Measurements from ENCODE around the gene CTTNBP2.

CTTNBP2 gene

DNA sequence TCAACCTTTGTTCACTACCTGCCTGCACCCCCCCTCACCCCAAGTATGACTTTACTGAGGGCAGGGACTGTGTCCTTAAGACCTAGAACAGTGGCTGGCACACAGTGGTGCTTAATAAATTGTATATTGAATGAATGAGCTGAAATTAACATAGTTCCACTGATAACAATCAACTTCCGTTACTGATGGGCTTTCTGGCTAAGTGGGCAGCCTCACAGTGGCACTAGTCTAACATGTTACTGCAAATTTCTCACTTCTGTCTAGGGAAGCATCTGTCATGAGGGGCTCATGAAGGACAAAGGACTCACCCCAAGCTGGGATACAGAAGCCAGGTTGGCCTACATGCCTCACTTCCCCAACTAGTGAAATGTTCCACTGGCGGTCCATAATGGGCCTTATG, 79.3 kb downstream of the CTTNBP2 start:
- in situ Hi-C loops (cut with HindIII; ENCODE audit: low sequenced_read_pairs) = no loop called here

DNA sequence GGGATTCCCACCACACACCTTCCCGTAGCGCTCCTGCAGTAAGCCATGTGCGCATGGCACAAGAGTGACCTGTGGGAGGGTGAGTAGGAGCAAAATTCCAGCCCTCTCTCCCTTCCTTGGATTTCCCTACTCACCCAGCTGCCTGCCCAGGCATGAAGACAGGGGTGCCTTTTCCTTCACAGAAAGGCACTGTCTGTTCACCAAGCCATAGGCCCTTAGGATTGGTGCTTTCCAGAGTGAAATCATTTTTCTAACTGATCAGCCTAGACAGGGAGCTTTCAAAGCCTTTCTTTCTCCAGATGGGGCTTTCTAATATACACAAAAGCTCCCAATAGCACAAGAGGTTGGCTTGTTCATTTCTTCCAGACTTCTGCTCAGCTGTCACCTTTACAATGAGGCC, 79.7 kb downstream of the CTTNBP2 start:
- in situ Hi-C loops (cut with HindIII; ENCODE audit: low sequenced_read_pairs) = no loop called here

DNA sequence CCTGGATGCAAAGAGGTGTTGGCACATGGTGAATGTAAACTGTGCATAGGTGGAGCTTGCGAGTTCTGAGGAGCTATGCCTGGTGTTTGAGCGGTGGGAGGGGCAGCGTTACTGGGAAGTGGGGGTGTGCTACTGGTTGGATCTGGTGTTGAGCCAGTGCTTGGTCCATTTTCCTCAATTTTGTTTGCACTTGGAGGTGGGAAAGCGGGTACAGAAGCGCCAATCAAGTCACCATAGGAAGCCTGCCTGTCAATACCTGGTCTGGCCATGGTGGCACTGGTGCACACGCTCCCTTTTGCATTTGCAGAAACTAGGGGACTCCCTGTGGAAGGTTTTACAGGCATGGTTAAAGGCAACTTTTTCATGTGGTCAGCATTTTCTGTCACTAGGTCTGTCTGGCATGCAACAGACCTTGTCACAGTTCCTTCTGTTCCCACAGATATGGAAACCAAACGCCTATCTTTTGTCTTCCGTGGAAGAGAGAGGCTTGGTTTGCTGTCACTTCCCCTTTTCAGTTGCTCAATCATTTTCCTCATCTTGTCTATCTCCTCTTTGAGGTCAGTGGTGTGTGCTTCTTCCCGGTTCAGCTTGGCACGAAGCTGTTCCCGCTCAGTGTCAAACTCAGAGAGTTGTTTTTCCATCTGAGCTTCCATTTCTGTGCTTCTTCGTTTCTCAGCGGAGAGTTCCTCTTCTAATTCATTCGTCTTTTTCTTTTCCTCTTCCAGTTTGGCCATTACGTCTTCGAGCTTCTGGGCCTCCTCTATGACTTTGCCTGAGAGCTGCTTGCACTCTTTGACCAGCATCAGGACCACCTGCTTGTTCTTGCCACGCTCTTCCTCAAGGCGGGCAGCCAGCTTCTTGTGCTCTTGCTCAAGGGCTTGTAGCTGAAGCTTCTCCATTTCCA, 81.1 kb downstream of the CTTNBP2 start:
- in situ Hi-C loops (cut with HindIII; ENCODE audit: low sequenced_read_pairs) = no loop called here

DNA sequence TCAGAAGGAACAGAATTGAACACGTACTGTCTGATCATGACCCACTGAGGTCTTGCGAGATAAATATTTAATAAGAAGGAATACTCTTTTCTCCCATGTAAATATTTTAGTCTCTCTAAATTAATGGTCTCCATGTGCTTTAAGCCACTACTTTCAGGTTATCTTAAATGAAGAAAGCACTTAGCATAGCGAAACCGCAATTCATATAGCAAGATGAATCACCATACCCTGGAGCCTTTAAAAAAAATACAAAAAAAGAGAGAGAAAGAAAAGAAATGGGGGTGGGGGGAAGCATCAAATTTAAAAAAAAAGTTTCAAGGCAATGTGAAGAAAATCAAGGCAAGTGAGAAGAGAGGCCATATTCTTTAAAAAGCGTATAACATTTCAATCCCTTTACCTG, 82.5 kb downstream of the CTTNBP2 start:
- in situ Hi-C loops (cut with HindIII; ENCODE audit: low sequenced_read_pairs) = no loop called here

DNA sequence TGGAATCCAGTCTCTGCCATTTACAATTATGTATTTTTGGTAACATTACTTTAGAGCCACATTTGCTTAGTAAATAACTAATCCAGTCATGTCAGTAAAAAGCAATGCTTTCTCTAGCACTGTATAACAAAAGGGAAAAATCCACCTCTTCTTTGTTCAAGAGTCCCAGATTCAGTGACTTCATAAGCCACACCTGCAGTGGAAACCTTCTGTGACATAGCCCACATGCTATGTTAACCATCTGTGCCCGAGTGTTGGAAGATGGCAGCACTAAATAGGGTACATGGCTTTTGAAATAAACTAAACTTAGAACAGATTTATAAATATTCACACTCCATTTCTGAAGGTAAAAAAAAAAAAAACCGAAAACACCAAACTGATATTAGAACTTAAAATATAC, 83.0 kb downstream of the CTTNBP2 start:
- in situ Hi-C loops (cut with HindIII; ENCODE audit: low sequenced_read_pairs) = no loop called here

DNA sequence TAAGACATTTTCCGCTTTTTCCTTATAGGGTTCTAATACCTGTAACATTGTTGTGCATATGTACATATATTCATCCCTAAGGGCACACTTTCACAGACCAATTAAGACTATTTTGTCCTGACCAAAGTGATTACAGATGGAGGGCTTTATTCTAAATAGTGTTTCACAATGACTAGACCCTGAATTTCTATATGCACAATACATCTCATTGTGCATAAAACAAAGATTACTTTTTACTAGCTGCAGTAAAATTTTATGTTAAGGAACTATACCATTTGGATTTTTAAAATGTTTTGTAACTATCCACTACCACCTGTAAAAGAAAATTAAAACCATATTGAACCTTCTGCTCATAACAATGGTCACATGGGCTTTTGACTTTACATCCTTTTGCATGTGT, 87.8 kb downstream of the CTTNBP2 start:
- in situ Hi-C loops (cut with HindIII; ENCODE audit: low sequenced_read_pairs) = no loop called here

DNA sequence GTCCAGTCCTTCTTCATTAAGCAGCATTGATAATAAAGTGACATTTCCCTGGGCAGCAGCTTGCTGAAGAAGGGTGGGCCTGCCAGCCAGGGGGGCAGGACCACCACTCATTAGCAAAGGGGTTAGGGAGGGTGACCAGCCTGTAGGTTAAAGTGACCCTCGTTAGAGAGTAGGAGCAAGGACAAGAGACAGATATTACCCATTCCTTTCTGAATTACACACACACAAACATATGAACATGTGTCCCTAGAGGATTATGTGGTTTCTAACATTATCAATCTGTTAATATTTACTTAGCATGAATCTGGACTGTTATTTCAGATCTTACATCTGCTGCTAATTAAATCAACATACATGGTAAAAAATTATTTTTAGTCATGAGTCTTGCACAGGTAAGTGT, 88.9 kb downstream of the CTTNBP2 start:
- in situ Hi-C loops (cut with HindIII; ENCODE audit: low sequenced_read_pairs) = no loop called here

DNA sequence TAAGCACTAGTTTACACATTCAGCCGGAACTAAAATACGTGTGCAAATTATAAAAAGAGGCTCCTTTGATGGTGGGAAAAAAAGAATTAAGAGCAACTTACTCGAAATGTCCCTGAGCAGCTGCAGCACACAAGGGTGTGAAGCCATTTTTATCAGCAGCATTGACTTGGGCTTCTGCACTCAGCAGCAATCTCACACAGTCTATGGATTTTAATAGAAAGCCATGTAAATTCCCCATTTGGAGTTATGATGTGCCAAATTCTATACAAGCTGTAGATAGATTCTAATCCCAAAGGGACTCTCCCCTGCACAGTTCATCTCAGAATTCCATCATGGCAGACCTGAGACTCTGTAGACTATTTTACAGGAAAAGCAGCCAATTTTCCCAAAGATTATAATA, 90.5 kb downstream of the CTTNBP2 start:
- in situ Hi-C loops (cut with HindIII; ENCODE audit: low sequenced_read_pairs) = no loop called here

DNA sequence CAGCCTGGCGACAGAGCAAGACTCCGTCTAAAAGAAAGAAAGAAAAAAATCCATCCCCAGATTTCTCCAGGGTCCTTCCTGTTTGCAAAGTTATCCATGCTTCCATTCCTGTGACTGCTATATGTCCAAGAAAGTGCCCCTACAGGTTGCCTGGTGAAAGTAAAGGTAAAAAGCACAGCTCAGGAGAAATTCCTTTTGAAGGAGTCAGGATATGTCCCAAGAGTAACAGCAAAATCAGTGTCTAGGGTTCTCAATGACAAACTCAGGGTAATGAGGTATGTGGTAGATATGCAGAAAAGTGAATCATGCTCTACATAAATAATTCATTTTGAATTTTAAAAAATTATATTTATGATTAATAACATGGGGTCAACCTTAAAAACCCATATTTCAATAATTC, 91.5 kb downstream of the CTTNBP2 start:
- in situ Hi-C loops (cut with HindIII; ENCODE audit: low sequenced_read_pairs) = no loop called here

DNA sequence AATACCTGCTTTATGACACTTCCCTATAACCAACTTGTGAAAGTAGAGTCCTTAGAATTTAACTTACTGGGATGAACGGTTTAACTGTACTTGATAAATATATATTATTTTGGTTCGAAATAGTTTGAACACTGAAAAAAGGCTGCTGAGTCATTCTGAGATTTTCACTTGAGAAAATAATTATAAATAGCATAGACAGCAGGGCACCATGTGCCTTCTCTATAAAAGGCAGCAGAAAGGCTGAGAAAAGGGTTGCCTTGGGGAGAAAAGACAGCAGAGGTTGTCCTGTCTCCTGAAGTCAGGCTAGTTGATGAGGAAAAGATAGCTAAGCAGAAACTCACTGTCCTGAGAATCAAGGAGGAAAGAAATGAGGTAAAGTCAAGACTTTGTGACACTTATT, 92.4 kb downstream of the CTTNBP2 start:
- in situ Hi-C loops (cut with HindIII; ENCODE audit: low sequenced_read_pairs) = no loop called here

DNA sequence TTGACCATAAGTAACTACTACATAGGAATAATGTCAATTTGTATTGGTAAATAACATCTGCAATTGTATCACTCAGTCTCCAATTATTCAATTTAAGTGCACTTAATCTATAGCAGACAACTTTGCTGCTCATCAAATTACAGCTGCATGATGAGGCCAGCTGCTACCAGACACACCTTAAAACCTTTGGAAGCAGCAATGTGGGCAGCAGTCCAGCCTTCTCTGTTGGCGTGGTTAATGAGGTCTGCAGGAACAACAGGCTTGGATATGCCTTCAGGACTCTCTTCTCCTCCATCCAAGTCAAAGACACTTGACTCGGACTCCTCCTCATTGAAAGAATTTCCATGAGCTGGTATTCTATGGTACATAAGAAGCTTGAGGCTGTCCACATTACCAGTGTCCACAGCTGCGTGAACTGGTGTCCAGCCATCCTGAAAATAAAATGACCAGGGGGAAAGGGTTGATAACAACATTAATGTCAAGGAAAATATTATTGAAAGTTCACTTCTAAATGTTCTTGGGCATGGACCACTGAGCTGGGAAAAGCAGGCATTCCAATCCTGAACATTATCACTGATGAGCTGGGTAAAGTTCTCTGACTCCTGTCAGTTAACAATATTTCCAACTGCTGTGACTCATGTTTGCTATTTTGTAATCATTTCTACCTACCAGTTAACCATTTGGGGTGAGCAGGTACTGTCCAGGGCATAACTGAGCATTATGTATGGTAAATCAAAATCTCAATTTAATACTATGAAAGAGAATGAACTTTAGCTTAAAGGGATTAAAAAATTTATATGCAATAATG, 95.7 kb downstream of the CTTNBP2 start:
- in situ Hi-C loops (cut with HindIII; ENCODE audit: low sequenced_read_pairs) = no loop called here

DNA sequence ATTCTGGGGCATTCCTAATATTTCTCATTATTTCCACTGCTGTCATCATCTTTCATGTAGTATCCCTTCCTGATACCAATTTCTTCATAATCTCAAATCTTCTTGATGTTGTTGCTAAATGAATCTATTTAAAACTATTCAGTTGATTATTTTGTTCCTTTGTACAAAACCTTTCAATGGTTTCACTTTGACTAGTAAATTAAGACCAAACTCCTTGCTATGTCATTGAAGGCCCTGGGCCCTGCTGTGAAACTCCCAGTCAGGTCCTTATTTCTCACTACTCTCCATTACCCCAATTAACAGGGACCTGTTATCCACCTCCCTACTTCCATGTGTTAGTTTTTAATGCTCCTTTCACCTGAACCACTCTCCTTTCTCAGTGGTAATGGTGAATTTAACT, 97.0 kb downstream of the CTTNBP2 start:
- in situ Hi-C loops (cut with HindIII; ENCODE audit: low sequenced_read_pairs) = no loop called here

DNA sequence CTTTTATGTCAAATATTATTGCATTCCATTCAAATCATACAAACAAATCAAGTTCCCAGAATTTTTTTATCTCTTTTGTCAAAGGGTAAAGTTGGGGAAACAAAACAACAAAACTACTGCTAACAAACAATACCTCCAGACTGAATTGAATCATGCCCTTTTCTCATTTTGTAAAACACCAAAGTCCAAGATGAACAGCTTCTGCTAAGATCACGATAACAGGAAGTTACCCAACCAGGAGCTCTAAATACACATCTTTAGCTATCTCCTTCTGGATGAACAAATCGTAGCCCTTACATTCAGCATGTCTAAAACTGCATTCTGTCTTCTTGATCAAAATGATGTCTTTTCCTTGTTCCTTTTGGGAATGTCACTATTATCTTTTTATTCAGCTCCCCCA, 97.4 kb downstream of the CTTNBP2 start:
- in situ Hi-C loops (cut with HindIII; ENCODE audit: low sequenced_read_pairs) = no loop called here

DNA sequence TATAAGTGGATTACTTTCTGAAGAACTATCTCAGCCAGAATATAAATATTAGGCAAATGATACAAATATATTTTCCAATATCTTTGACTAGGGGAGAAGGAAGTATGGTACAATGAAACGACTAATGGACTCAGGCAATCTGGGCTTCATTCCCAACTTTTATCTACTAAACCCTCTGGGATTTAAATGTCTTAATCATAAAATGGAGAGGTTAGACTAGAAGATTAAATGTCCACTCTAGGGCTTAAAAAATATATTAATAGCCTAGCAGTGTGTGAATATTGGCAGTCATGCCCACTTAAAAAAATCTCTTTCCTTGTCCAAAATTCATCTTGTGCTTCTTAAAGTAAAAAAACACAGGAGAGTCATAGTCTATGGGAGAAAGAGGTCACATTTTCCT, 98.3 kb downstream of the CTTNBP2 start:
- in situ Hi-C loops (cut with HindIII; ENCODE audit: low sequenced_read_pairs) = no loop called here

DNA sequence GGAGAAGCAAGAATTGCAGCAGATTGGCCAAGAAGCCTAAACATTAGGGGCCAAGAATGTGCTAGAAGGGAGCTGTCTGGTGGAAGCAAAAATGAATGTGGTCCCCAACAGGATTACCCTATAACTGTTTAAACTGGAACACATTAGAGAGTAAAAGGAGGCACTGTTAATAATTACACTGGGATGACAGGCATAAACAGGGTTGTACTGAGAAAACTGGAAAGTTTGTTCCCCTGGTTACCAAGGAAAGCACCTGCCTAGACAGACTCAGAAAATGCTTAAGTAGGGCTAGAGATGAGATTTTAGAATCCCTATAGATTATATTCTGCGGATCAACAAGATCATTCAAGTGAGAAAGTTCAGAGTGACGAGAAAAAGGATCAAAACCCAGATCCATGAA, 100.8 kb downstream of the CTTNBP2 start:
- in situ Hi-C loops (cut with HindIII; ENCODE audit: low sequenced_read_pairs) = no loop called here

DNA sequence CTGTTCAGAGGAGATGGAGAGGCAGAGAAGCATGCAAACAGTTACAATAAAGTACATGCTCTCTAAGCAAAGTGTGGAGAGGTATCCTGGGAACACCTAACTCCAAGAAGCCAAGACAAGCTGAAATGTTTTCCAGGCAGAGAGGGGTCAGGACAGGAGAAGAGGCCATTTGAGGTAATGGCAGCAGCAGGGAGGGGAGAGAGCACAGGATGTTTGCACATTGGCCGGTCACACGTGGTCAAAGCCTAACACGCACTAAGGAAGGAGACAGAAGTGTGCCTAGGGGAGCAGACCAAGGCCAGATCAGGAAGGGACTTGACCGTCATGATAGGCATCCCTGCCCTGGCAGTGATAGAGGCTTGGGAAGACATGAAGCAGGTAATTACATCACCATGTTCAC, 101.5 kb downstream of the CTTNBP2 start:
- in situ Hi-C loops (cut with HindIII; ENCODE audit: low sequenced_read_pairs) = no loop called here

DNA sequence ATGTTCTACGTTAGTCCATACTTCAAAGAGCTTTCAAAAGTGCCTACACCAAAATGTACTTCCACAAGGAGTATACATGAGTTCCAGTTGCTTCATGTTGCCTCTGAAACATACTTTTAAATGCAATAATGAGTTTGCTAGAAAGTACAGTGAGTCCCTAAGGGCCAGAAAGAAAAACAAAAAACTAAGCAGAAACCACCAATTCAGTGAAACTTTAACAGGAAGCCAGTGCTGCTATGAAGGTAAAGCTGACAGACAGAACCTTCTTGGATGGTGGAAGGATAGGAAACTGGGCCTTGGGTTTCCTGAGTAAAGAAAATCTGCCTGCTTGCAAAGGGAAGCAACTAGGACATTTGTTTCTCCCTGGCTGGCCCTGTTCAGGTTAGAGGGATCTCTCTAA, 104.2 kb downstream of the CTTNBP2 start:
- in situ Hi-C loops (cut with HindIII; ENCODE audit: low sequenced_read_pairs) = no loop called here

DNA sequence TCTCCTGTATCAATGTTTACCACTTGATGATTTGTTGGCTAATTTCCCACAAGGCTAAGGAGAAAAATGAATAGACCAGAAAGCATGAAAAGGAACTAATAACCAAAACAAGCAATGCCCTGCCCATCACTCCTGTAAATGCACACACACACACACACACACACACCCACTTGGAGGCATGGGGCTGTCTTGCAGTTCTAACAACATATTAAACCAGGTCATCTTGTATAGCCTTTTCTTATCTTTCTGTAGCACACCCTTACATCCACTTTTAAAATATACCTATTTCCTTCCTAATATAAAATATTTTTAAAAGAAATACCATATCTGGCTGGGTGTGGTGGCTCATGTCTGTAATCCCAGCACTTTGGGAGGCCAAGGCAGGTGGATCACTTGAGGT, 105.3 kb downstream of the CTTNBP2 start:
- in situ Hi-C loops (cut with HindIII; ENCODE audit: low sequenced_read_pairs) = no loop called here

DNA sequence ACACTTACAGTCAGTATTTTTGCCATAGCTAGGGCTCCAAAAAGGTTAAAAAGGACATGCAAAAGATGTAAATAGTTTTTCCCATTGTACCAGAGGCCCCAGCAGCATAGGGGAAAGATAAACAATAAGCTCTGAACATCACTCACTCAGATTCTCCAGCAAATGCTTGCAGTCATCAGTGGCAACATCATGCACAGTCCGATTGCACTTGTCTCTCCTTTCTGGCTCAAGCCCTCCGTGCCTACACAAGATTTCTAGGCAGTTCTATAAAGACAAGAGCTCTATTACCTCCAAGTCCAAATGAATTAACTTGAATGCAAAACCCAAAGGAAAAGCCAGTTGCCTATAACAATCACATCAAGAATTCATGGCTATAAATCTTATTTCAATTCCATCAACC, 106.3 kb downstream of the CTTNBP2 start:
- in situ Hi-C loops (cut with HindIII; ENCODE audit: low sequenced_read_pairs) = no loop called here

DNA sequence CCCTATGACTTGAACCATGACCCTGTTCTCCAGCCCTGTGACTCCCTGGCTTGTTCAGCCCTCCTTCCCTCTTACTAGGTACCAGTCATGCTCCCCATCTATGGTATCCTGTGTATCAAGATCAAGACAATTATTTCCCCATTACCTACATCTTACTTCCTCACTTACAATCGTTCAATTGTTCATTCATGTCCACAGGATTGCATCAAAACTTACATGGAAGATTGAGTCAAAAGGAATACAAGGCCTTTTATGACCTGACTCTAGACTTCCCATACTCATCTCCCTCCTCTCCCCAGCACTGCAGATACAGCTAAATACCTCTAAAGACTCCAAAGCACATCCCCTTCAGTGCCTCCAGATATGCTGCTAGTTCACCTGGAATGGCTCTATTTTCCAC, 109.2 kb downstream of the CTTNBP2 start:
- in situ Hi-C loops (cut with HindIII; ENCODE audit: low sequenced_read_pairs) = no loop called here

DNA sequence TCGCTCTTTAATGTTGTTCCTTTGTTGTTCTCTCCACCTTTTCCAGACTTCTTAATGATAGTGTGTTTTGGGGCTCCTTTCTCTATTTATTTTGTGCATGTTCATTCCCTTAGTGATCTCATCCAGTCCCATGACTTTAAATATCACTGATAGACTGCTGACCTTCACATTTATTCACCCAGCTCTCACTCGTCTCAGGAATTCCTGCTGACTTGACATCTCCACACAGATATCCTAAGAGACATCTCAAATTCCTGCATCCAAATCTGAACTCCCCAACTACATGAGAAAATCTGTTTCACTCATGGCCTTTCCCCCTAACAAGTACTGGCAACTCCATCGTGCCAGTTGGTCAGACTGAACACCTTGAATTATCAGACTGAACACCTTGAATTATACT, 111.2 kb downstream of the CTTNBP2 start:
- in situ Hi-C loops (cut with HindIII; ENCODE audit: low sequenced_read_pairs) = no loop called here

DNA sequence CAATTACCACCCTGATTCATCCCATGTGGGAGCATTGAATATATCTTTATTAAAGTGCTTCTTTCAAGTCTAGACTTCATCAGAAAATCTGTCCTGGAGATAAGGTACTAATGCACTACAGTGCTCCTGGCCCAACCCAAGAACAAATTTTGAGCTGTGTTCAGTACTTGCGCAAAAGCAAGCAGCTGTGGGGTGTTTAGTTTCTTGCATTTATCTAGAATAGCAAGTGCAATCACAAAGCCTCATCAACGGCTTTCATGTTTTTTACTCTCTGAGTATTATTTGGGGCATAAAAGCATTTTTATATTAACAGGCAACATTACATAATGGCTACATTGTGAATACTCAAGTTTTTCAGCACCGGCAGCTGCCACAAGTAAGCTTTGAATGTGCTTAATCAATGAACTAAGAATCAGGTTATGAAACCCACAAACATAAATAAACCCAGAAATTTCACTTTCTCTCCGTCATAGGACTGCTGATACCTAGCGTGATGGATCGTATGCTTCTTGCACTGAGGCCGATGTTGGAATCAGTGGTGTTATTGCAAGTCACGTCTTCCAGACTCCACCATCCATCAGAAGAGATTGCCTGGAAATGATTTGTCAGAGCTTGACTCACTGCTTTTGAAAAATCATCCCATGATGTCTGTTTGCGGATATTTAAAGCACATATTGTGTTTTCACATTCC, 113.1 kb downstream of the CTTNBP2 start:
- in situ Hi-C loops (cut with HindIII; ENCODE audit: low sequenced_read_pairs) = no loop called here
